GM18507 (cell line): ENCODE measurements around the gene DICER1.
"Not testable (repeated sequence)": the region's sequence is repeated elsewhere in the genome, so short reads cannot be mapped to it uniquely, and the experiment has no call there.

Experiments
- DNase-seq: peaks from one replicate; pipeline ENCODE4 v3.0.0; 2011; ENCODE audit warnings: low read depth; ENCODE audit not compliant: insufficient read length; ENCODE audit errors: extremely low spot score
- FAIRE-seq: peaks from 2 replicates; lab custom pipeline; 2011; peaks lifted over from hg19 to GRCh38; lab: Jason Lieb, UNC

The DICER1 gene

GRCh38 chr14:95157327-95158189 is at the start of gene DICER1:
DICER1 (minus strand) TSS chr14:95157529; CDS start chr14:95133458, 24,071 bp downstream.
- FAIRE-seq: peak; percentile 88
- peak; percentile 98 for DNase-seq

- FAIRE-seq (no peak), DNase-seq (no peak)
Observed at GRCh38 chr14:95206534-95206933, 49.2 kb upstream of the DICER1 start.

DNA sequence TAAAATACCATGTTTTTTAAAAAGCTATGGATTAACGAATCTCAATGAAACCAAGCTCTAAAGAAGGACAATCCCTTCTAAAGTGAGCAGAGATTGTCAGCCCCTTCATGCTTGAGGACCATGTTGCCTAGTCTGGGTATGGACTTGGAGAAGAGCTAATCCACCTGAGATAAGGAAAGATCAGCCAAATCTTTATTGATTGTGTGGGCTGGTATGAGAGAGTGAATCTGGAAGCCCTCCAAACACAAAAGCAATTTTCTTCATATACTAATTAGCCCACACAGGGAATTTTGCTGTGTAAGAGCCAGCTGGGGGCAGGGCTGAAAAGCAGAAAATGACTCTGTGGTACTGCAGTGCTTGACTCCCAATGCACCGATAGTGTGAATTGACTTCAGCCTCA is 47.4 kb upstream of the DICER1 start:
- FAIRE-seq: no peak

DNA sequence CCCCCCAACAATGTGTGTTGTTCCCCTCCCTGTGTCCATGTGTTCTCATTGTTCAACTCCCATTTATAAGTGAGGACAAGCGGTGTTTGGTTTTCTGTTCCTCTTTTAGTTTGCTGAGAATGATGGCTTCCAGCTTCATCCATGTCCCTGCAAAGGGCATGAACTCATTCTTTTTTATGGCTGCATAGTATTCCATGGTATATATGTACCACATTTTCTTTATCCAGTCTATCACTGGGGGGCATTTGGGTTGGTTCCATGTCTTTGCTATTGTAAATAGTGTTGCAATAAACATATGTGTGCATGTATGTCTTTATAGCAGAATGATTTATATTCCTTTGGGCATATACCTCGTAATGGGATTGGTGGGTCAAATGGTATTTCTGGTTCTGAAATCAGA is 44.4 kb upstream of the DICER1 start:
- FAIRE-seq, DNase-seq: not testable (repeated sequence)

More for the DNA sequence above, 47.4 kb upstream of the DICER1 start:
- DNase-seq: no peak

- DNase-seq (no peak), FAIRE-seq (no peak)
Observed at GRCh38 chr14:95200404-95200803, 43.1 kb upstream of the DICER1 start.

DNA sequence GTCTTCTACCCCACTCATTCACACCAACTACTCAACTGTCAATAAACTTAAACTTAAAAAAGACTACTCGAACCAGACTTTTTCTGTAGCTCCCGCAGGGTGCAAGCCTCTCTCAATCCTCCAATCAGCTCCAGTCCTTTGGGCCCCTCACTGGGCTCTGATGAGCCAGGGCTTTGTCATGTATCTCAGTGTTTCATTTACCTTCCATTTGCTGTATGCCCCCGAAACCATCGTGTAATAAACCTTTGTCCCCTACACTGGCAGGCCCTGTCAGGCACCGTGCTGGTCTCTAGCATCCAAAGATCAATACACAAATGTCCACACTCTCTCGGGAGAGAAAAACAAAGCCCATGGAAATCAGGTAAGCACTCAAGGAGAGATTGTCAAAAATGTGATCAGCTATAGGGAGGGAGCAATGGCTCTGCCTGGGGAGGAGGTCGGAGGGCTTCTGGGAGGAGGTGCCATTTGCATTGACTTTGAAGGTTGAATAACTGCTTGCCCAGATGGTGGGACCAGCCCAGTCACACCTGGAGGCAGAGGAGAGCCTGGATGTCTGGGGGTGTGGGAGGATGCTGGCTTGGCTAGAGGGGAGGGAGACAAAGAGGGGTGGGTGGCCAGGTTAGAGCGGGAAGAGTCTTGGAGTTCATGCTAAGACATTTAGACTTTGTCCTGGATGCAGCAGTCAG is 42.1 kb upstream of the DICER1 start:
- FAIRE-seq: no peak
- DNase-seq: no peak

DNA sequence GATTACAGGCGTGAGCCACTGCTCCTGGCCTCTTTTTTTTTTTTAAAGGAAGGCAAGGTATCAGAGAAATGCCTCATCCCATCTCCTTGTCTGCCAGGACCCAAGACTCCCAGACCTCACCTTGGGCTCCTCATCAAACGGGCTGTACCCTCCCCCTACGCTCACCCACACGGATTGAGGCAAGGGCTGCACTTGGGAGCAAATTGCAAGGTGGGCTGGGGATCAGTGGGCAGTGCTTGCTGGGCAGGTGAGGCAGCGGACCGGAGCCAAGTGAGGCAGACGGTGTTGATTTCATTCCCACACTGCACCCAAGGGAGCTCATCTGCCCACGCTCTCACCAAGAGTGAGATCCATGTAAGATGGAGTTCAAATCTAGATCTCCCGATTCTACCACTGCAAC is 41.0 kb upstream of the DICER1 start:
- FAIRE-seq (no peak), DNase-seq (no peak)

GRCh38 chr14:95197551-95197950 is 40.2 kb upstream of the DICER1 start:
- no peak for FAIRE-seq
- no peak for DNase-seq

DNA sequence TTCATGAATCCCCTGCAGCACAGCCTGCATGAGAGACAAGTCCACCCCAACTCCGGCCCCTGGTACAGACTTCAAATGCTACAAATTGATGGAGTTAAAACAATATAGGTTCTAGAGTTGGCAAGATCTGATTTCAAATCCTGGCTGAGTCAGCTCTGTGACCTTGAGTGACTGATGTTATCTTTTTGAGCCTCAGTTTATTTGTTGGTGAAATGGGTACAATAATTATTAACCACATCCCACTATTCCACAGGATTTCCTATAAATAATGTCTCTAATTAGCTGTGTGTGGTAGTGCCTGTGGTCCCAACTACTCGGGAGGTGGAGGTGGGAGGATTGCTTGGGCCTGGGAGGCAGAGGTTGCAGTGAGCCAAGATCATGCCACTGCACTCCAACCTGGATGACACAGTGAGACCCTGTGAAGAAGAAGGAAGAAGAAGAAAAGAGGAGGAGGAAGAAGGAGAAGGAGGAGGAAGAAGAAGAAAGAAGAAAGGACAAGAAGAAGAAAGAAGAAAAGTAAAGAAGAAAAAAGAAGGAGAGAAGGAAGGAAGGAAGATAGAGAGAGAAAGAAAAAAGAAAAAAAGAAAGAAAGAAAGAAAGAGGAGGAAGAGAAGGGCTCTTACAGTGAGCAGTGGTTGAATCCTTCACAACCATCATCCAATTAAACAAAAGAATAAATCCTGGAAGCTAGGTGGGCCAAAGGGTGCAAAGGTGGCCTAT is 39.7 kb upstream of the DICER1 start:
- no peak for FAIRE-seq

DNA sequence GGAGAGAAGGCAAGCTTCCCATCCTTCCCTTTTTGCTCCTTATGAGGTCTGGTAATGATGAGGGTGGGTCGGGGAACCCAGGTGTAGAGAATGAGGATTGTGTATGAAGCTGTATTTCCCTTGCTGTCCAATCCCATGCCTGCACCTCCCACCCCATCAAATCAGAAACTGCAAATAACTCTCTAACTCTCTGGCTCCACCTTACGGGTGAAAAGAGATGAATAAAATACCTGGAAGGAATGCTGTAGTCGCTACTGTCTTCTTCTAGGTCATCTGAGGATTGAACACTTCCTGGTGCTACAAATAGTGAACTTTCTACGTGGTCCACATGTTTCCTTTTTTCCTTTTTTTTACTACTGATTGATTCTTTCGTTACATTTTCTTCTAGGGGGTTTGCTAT is 38.9 kb upstream of the DICER1 start:
- peak; percentile 79 for FAIRE-seq
- peak; percentile 51 for DNase-seq

More for the DNA sequence above, 39.7 kb upstream of the DICER1 start:
- DNase-seq: no peak

DNA sequence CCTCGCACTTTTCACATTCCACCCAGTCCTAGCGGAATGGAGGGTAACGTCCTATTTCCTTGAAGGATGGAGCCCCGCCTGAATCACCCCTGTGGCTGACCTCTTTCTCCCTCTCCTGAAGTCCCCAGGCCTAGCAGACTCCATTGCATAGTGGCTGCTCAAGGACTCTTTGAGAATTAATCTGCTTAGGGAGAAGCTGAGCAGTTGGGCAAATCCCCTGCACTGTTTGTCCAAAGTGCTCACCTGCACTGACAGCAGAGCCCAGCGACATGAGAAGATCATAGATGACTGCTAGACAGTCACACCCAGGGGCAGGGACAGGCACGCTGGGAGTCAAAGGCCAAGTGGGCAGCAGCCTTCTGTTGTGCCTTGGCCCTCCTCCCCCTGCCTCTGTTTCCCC is 37.7 kb upstream of the DICER1 start:
- FAIRE-seq: no peak
- DNase-seq: no peak

GRCh38 chr14:95193081-95193480 is 35.8 kb upstream of the DICER1 start:
- no peak for FAIRE-seq
- DNase-seq: no peak

DNA sequence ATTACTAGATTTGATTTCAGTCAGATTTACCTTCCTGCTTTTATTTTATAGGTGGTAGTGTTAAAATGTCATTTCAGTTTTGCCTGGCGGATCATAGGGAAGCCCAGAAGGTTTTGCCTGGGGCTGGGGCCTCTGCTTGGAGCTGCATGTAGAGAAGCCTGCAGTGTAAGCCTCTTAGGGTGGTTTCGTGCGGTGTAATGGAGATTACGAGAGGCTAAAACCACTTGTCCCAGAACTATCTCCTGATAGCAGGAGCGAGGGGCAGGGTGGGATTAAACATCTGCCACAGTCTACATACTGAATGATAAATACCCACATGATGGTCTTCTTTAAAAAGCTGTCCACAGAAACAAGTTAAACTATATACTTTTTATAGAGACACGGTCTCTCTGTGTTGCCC is 35.0 kb upstream of the DICER1 start:
- DNase-seq (no peak), FAIRE-seq (no peak)

DNA sequence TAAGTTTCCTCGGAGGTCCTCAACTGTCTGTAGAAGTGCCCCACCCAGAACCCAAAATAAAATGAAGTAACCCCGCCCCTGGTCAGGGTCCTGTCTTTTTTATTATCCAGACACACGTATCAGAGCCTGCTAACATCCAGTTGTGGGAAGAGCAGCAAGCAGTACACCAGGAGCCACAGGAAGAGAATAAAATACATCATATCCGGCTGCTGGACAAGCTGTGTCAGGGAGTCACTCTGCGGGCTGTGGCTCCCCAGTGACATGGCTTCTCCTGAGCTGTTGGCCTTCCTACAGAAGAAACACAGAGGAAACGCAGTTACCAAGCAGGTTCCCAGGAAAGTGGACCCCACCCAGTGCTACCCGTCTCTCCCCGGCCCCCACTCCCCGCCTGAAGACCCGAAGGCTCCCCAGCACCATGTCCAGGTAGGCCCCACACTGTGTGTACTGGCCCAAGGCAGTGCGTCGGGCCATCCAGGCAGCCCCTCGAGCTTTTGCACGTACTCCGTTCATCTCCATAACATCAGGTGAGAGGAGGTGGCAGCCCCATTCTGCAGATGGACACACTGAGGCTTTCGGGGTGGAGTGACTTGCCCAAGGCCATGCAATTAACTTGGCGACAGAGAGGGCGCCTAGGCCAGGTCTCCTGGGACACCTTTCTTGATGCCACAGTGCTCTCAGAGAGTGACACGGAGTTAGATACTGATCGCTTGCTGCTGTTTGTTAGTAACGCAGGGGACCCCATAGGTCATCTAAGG is 34.3 kb upstream of the DICER1 start:
- no peak for DNase-seq
- no peak for FAIRE-seq

DNA sequence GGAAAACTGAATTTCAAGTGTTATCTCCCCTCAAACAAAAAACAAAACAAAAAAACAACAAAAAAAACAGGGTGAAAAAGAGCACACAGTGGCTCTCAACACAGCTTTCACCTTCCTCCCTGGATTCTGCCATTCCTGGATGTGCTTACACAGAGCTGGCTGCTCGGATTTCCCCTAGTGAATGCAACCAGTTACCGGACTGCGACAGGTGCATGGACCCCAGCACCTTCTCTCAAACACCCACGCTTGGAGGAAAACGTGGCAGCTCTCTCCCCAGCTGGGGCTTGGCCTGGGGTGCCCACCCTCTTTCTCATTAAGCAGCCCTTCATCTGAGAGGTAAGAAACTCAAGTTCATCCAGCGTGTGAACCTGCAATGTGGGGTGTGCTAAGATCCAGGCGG is 33.5 kb upstream of the DICER1 start:
- FAIRE-seq (no peak), DNase-seq (no peak)

- DNase-seq (no peak), FAIRE-seq (no peak)
Observed at GRCh38 chr14:95190346-95190840, 33.1 kb upstream of the DICER1 start.

GRCh38 chr14:95189367-95190132 is 32.2 kb upstream of the DICER1 start:
- FAIRE-seq: no peak
- DNase-seq: no peak

- no peak for DNase-seq
- FAIRE-seq: no peak
Observed at GRCh38 chr14:95188380-95188779, 31.1 kb upstream of the DICER1 start.
